IPS-18a (cell line): ENCODE results near the gene SYCN.

Experiments
- H3K27ac ChIP-seq: one replicate; pipeline ENCODE4 v1.5.1; 2013; ENCODE audit warnings: low read length
- H3K27me3 ChIP-seq: one replicate; pipeline ENCODE4 v1.6.1; 2013; ENCODE audit warnings: mild to moderate bottlenecking, low read length; ENCODE audit not compliant: control insufficient read depth, insufficient read depth
- H3K36me3 ChIP-seq: one replicate; pipeline ENCODE4 v1.6.1; 2013; ENCODE audit warnings: low read depth, low read length; ENCODE audit not compliant: control insufficient read depth
- H3K4me1 ChIP-seq: one replicate; pipeline ENCODE4 v1.6.1; 2013; ENCODE audit warnings: low read depth, low read length; ENCODE audit not compliant: control insufficient read depth
- H3K4me3 ChIP-seq: one replicate; pipeline ENCODE4 v1.5.1; 2013; ENCODE audit warnings: low read length
- H3K9ac ChIP-seq: one replicate; pipeline ENCODE4 v1.6.1; 2013; ENCODE audit warnings: mild to moderate bottlenecking, low read length, moderate library complexity
- H3K9me3 ChIP-seq: one replicate; pipeline ENCODE4 v1.6.1; 2013; ENCODE audit warnings: low read depth, low read length; ENCODE audit not compliant: control insufficient read depth

Gene SYCN

GRCh38 chr19:39200066-39200802 is 3.8 kb downstream of the SYCN start:
- Histone ChIP-seq H3K9ac (no peak overlapping the region), H3K36me3 (no peaks in the 10 kb centered on the region), H3K4me3 (no peak overlapping the region), H3K27me3 (peaks cover 38% of the 10 kb centered on the region), H3K27ac (no peak overlapping the region), H3K9me3 (no peaks in the 10 kb centered on the region), H3K4me1 (no peaks in the 10 kb centered on the region)

- H3K27ac ChIP-seq: no peak overlapping the region
- H3K4me1 ChIP-seq: no peaks in the 10 kb centered on the region
- no peaks in the 10 kb centered on the region for H3K36me3 ChIP-seq
- no peak overlapping the region for H3K4me3 ChIP-seq
- H3K9me3 ChIP-seq: no peaks in the 10 kb centered on the region
- H3K27me3 ChIP-seq: peaks cover 41% of the 10 kb centered on the region
- H3K9ac ChIP-seq: no peak overlapping the region
Observed at GRCh38 chr19:39199025-39199424, 5.0 kb downstream of the SYCN start.

- no peaks in the 10 kb centered on the region for H3K9me3 ChIP-seq
- H3K9ac ChIP-seq: no peak overlapping the region
- H3K4me1 ChIP-seq: no peaks in the 10 kb centered on the region
- no peak overlapping the region for H3K27ac ChIP-seq
- H3K4me3 ChIP-seq: no peak overlapping the region
- no peaks in the 10 kb centered on the region for H3K36me3 ChIP-seq
- peaks cover 41% of the 10 kb centered on the region for H3K27me3 ChIP-seq
Observed at GRCh38 chr19:39197808-39198207, 6.3 kb downstream of the SYCN start.

GRCh38 chr19:39196860-39197562 is 7.1 kb downstream of the SYCN start, which contains the start of gene NCCRP1:
Gene NCCRP1, plus strand, starts transcription at chr19:39196964. Its CDS starts 19 bp downstream, at chr19:39196983.
- Histone ChIP-seq H3K9ac (no peak within 1 kb of the TSS), H3K4me1 (no peaks in the 10 kb centered on the region), H3K27ac (no peak within 1 kb of the TSS), H3K36me3 (no peaks in the 10 kb centered on the region), H3K9me3 (no peaks in the 10 kb centered on the region), H3K4me3 (peak within 1 kb of the TSS; percentile 35), H3K27me3 (peaks cover 41% of the 10 kb centered on the region)

- Histone ChIP-seq H3K27ac (no peak overlapping the region), H3K36me3 (no peaks in the 10 kb centered on the region), H3K9ac (no peak overlapping the region), H3K4me3 (peak overlapping the region; percentile 35), H3K4me1 (no peaks in the 10 kb centered on the region), H3K9me3 (no peaks in the 10 kb centered on the region), H3K27me3 (peaks cover 41% of the 10 kb centered on the region)
Observed at GRCh38 chr19:39196320-39196719, 7.7 kb downstream of the SYCN start.

GRCh38 chr19:39195755-39196154 is 8.3 kb downstream of the SYCN start:
- no peaks in the 10 kb centered on the region for H3K9me3 ChIP-seq
- no peak overlapping the region for H3K4me3 ChIP-seq
- H3K9ac ChIP-seq: no peak overlapping the region
- H3K4me1 ChIP-seq: no peaks in the 10 kb centered on the region
- H3K27me3 ChIP-seq: peaks cover 41% of the 10 kb centered on the region
- no peak overlapping the region for H3K27ac ChIP-seq
- no peaks in the 10 kb centered on the region for H3K36me3 ChIP-seq

- H3K27ac ChIP-seq: no peak overlapping the region
- H3K9me3 ChIP-seq: no peaks in the 10 kb centered on the region
- no peaks in the 10 kb centered on the region for H3K36me3 ChIP-seq
- H3K4me1 ChIP-seq: no peaks in the 10 kb centered on the region
- H3K27me3 ChIP-seq: peaks cover 41% of the 10 kb centered on the region
- H3K4me3 ChIP-seq: no peak overlapping the region
- no peak overlapping the region for H3K9ac ChIP-seq
Observed at GRCh38 chr19:39194832-39195542, 9.1 kb downstream of the SYCN start.

GRCh38 chr19:39193803-39194202 is 10.3 kb downstream of the SYCN start:
- H3K4me3 ChIP-seq: no peak overlapping the region
- no peak overlapping the region for H3K27ac ChIP-seq
- H3K9me3 ChIP-seq: no peaks in the 10 kb centered on the region
- H3K36me3 ChIP-seq: no peaks in the 10 kb centered on the region
- no peaks in the 10 kb centered on the region for H3K4me1 ChIP-seq
- peaks cover 38% of the 10 kb centered on the region for H3K27me3 ChIP-seq
- no peak overlapping the region for H3K9ac ChIP-seq

- Histone ChIP-seq H3K27ac (no peak overlapping the region), H3K4me1 (no peaks in the 10 kb centered on the region), H3K4me3 (no peak overlapping the region), H3K9me3 (no peaks in the 10 kb centered on the region), H3K9ac (no peak overlapping the region), H3K36me3 (no peaks in the 10 kb centered on the region), H3K27me3 (peaks cover 29% of the 10 kb centered on the region)
Observed at GRCh38 chr19:39192846-39193245, 11.2 kb downstream of the SYCN start.

GRCh38 chr19:39190768-39191167 is 13.3 kb downstream of the SYCN start:
- H3K4me3 ChIP-seq: no peak overlapping the region
- no peaks in the 10 kb centered on the region for H3K36me3 ChIP-seq
- H3K4me1 ChIP-seq: no peaks in the 10 kb centered on the region
- no peak overlapping the region for H3K9ac ChIP-seq
- H3K27me3 ChIP-seq: peaks cover 8% of the 10 kb centered on the region
- no peaks in the 10 kb centered on the region for H3K9me3 ChIP-seq
- no peak overlapping the region for H3K27ac ChIP-seq

GRCh38 chr19:39188960-39189359 is 15.1 kb downstream of the SYCN start:
- no peak overlapping the region for H3K4me3 ChIP-seq
- H3K4me1 ChIP-seq: no peaks in the 10 kb centered on the region
- no peak overlapping the region for H3K27ac ChIP-seq
- H3K27me3 ChIP-seq: no peaks in the 10 kb centered on the region
- H3K9me3 ChIP-seq: no peaks in the 10 kb centered on the region
- H3K36me3 ChIP-seq: no peaks in the 10 kb centered on the region
- H3K9ac ChIP-seq: no peak overlapping the region
